NCI-H510A (cell line): ENCODE data around the gene BCAS3.
"Not testable (repeated sequence)": the region's sequence is repeated elsewhere in the genome, so short reads cannot be mapped to it uniquely, and the experiment has no call there.

Experiments used
- DNase-seq: peaks from one replicate; lab custom pipeline; 2025; lab: John Stamatoyannopoulos, UW

BCAS3 gene

DNA sequence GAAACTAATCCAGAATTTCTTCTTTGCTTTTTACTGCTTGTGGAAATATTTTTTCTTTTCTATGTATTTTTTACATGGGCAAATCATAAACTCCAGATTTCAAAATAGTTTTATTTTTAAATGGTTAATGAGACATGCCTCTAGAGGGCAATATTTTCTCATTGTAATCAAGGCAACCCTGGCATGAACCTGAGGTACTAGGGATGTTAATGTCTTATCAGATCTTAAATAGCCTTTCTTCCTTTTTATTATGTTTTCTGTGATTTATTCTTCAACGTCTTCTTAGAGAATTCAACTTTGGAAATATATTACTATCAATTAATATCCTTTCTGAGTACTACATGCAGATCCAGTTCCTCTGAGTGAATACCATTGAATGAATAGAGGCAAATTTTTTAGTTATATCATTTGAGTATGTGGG, 324.7 kb downstream of the BCAS3 start:
- DNase-seq: no peak

DNA sequence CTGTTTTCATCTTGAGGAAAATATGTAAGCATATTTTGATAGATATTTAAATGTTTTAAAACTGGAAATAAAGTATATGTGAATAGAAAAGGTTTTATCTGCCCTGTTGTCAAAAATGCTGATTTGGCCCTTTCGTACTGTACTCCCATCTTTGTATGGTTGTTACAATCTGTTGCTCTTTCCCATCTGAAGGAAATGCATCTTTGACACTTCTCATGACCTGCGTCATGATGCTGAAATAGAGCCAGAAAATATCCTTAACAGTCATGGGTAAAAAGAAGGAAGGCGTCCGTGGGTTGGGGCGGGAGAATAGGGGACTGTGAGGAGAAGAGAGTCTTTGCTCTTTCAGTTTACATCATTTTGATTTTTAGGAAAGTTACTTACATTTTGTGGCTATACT, 327.7 kb downstream of the BCAS3 start:
- no peak for DNase-seq

DNA sequence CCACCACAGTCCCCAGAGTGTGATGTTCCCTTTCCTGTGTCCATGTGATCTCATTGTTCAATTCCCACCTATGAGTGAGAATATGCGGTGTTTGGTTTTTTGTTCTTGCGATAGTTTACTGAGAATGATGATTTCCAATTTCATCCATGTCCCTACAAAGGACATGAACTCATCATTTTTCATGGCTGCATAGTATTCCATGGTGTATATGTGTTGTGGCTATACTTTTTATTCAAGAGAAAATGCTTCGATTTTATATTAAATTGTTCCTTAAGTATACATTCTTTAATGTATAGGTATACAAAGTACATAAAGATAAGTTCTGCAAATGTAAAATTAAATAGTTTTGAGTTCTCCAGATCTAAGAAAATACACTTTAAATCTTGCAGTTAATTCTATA, 328.3 kb downstream of the BCAS3 start:
- not testable (repeated sequence) for DNase-seq

DNA sequence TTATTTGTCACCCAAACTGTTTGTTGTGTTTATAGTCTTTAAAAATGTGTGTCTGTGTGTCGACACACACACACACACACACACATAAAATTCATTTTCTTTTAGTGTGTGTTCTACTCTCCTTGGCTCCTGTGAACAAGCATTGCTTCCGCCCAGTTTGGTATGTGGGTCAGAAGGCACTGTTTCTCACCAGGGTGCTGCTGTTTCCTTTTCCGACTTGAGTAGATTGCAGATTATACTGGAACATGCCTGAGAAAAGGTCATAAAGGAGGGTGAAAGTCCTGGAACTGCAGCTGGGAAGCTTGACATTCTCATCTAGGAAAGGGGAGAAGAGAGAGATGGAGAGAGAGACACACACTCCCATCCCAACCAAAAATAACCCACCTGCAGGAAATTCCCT, 330.3 kb downstream of the BCAS3 start:
- no peak for DNase-seq

DNA sequence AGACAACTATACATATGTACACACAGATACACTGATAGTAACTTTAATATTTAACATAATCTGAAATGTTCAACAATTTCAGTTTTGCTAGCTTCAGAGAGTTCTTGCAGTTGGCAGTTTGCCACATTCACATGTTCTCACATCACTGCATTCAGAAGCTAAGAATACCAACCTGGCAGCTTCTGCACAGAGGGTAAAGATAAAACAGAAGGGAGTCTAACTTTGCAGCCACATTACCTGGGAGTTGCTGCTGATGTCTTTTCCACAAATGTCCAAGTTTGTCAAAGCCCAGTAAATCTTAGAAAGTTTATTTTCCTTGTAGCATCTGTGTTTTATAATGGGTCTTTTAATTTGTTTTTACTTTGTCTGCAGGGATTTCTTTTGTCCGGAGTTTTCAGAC, 332.0 kb downstream of the BCAS3 start:
- no peak for DNase-seq

DNA sequence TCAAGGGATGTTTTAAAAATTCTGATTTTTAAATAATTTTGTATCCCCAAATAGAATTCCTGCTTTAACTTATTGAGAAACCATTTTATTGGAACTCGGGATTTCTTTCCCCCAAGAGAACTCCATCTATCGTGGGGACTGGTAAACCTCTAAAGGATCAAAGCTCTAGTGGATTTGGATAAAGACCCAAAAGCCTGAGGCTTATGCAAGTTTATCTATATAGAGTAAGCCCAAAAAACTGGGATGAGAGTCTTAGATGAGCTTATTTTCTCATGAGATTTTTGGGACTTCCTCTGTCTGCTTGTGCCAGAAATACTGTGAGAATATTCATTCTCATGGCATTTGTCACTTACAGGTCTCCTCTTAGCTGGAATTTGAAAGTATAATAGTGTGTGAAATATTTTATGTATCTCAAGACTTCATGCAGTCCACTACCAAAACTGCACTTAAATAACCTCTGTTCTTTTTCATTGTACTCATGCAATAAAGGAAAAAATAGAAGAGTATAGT, 333.1 kb downstream of the BCAS3 start:
- no peak for DNase-seq

DNA sequence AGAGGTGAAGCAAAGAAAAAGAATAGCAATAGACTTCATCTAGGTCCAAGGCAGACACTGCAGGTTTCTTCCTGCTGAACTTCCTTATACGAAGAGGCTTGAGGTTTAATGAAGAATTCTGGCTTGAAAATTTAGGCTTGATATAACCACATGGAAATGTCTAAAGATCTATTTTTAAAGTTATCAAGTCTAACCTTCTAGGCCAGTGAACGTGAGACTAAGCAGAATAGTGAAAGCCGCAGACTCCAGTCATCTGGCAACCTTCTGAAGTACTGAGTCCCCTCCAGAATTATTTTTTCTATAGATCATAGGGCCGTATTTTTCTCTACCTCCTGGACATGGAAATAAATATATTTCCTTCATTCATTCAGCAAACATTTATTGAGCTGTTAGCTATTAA, 333.6 kb downstream of the BCAS3 start:
- no peak for DNase-seq

DNA sequence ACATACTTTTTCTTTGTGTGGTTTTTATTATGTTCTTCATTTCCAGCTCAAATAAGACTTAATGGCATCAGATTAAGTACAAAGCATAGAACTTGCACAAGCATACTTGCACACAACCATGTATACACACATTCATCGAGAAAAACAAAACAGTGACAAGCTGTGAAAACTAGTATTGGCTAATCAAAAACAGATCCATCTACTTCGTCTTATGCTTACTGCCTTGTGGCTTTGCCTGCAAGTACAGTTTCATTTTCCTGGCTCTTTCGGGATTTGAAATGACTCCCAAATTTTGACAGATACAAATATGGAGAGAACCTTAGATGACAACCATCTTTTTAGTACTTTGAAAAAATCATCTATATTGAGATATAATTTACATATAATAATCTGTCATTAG, 338.3 kb downstream of the BCAS3 start:
- no peak for DNase-seq

DNA sequence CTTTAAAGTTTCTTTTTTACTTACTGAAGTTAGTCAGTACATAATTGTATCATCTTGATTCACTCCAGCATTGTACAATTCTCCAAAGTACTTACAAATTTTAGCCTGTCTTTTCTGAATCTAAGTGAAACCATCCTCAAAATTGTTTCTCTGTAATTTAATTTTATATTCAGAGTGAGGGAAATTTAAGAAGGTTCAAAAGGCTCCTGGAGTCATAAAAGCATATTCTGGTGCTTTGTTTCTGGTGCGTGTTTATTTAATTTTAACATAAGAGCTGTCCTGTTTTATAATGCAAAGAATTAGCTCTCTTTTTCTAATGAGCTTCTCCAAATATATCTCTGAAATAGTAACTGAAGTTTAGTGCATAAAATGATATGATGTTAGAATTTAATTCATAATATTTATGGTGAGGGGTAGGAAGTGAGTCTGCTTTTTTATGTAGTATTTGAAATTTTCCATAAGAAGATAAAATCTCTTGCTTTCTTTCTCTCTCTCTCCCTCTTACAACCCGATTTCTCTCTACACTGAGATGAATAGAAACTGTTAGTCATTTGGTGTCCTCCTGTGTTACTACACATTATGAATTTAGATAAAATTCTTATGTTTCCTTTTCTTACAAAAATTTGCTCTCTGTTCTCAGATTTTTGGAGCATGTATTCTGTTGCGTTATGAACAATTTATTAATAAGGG, 339.8 kb downstream of the BCAS3 start:
- no peak for DNase-seq

DNA sequence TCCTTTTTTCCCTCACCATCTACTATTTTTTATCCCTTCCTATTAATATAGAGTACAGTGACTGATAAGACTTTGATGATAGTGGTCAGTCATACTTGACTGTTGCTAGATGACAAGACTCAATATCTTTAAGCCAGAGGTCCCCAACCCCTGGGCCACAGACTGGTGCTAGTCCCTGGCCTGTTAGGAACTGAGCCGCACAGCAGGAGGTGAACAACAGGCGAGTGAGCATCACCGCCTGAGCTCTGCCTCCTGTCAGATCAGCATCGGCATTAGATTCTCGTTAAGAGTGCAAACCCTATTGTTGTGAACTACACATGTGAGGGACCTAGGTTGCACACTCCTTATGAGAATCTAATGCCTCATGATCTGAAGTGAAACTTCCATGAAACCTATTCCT, 341.3 kb downstream of the BCAS3 start:
- DNase-seq: no peak

DNA sequence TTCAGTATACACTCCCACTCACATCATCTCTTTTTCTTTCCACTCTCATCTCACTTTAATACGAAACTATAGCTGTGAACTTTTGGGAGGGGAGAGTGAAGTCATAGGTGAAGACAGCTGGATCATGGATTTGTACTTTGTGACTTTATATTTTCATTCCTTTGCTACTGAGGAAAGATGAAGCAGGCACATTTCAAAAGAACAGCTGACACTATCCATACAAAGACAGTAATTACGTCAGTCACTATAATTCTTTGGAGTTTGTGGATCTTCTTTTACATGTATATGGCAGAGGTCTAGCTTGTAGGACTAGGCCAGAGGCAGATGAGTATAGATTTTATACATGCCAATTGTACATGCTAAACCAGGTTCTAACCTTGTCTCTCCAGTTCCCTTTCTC, 346.3 kb downstream of the BCAS3 start:
- DNase-seq: no peak

DNA sequence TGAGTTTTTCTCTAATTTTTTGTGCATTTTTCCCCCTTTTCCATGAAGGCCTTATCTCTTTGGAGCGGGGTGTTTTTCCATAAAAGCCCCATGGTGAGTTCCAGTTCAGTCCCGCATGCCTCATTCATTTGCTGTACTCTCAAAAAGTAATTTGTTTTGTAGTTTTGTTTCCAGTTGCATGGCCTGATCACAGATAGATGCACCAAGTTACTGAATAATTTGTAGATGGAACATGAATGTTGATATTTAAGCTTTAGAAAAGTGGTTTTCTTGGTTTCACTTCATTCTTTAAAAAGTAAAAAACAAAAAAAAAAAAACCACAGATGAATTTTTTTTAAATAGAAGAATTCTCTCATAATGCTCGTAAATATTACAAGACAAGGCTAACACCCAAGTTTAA, 349.2 kb downstream of the BCAS3 start:
- no peak for DNase-seq

DNA sequence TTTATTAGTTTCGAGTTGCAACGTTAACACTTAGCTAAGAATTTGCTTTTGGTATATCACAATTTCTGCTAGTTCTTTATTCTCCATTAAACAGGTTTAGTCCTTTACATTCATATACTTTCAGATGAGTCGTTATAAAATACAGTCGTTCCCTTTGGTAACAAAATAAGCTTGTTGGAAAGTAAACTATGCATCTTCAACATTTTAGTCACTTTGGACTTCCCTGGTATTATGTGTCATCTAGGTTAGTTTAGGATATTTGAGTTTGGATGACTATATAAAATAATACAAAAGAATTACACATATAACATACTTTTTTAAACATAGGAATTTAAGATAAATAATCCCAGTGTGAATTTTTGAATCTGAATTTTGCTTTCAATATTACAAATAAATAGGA, 351.5 kb downstream of the BCAS3 start:
- DNase-seq: no peak

DNA sequence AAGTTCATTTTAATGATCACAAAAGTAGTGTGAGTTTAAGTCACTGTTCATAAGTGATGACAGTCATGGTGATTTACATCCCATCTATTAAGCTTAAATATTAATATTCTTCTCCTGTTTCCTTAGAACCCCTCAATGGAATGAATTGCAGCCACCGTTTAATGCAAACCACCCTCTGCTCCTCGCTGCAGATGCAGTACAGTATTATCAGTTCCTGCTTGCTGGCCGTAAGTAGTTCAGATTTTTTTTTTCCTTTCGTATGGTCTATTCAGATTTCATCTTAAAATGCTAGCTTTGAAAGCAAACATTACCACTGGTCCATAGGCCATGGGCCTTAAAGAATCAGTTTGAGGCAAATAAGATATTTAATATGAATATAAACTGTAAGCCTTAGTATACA, 363.0 kb downstream of the BCAS3 start:
- DNase-seq: no peak

DNA sequence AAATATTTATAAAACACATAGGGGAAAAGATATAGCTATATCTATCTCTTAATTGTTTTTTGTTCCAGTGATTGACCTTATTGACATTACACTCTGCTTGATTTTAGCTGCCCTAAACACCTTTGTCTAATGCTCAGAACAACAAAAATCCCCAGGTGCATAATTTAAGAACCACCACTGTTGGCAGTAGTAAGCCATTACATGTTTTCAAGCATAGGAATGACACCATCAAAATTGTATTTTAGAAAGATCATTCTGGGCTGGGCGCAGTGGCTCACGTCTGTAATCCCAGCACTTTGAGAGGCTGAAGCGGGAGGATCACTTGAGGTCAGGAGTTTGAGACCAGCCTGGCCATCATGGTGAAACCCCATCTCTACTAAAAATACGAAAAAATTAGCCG, 364.7 kb downstream of the BCAS3 start:
- not testable (repeated sequence) for DNase-seq

DNA sequence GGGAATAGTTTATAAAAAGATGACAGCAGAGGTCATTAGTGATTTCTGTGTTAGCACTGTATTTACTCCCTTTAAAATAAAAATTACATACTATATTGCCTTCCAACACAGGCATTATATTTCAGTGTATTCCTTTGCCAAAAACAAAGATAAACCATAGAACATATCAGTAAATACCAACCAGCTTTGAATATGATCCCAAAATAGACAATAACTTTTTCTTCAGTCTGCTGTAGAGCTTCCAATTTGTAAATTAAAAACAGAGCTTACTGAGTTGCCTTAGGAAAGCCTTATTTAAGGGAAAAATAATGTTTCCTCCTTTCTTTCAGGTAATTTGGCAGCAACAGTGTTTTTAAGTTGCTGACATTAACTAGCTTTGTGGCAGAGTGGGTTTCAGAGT, 369.9 kb downstream of the BCAS3 start:
- no peak for DNase-seq

DNA sequence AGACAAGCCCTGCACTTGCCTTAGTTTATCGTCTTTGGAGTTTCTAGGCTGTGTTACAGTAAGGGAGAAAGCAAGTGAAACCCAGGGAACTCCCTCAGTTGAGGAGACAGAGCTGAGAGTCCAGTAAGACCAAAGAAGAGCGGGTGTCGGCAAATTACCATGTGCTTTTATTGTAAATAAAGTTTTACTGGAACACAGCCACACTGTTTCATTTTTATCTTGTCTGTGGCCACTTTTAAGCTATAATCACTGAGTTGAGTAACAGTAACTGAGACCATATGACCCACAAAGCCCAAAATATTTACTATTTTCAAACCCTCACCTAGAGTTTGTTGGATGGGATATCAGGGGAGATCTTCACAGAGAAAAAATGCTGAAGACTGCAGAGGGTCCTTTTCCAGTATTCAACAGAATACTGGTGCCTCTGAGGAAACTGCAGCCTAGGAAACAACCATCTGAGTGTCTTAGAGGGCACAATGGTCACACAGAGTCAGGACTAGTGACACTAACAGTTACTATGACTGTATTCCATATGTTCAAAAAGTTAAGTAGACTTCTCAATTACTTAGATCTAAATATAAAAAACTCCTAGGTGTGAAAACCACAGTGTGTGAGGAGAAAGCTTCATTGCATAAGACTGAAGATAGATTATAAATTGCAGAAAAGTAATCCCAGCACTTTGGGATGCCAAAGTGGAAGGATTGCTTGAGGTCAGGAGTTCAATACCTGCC, 370.9 kb downstream of the BCAS3 start:
- DNase-seq: no peak

DNA sequence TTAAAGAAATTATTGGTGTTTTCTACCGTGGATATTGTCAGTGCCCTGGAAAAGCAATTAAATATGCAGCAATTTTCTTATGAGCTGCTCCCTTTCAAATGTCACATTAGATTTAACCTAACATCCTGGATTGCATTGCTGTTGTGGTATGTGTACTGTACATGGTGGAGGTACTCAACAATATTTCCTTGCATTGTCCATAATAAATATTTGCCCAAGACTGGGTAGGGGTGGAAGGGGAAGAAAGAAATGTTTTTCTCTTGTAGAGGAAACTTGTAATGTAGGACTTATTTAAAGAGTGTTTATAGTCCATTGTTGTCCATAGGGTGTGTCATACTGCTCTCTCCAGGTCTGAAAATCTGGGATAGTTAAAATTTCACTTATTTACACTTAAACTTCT, 375.8 kb downstream of the BCAS3 start:
- DNase-seq: no peak

DNA sequence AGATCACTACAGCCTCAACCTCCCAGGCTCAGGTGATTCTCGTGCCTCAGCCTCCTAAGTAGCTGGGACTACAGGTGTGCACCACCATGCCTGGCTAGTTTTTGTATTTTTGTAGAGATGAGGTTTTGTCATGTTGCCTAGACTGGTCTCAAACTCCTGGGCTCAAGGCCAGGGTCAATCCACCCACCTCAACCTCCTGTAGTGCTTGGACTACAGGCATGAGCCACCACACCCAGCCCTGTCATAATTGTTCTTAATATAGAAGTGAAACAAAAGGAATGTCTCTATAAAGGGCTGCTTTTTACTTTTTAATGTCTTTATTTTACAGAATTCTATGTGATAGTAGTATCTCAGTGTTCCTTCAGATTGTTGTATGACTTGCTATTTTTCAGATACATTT, 376.8 kb downstream of the BCAS3 start:
- DNase-seq: no peak

DNA sequence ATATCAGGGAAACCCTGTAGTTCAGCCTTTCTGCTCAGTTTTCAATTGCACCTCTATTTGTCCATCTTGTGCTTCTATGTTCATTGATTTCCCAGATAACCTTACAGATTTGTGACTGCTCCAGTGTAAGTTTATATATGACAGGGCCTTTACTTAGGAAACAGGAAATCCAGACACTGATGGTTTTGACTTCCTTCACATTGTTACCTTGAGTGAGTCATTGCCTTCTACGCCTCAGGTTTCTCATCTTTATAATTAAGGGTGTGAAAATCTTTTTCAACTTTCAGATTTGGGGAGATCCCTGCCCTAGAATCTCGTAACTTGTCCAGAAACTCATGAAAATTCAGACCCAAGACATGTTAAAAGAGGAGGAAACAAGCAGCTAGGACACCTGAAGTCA, 379.6 kb downstream of the BCAS3 start:
- no peak for DNase-seq

DNA sequence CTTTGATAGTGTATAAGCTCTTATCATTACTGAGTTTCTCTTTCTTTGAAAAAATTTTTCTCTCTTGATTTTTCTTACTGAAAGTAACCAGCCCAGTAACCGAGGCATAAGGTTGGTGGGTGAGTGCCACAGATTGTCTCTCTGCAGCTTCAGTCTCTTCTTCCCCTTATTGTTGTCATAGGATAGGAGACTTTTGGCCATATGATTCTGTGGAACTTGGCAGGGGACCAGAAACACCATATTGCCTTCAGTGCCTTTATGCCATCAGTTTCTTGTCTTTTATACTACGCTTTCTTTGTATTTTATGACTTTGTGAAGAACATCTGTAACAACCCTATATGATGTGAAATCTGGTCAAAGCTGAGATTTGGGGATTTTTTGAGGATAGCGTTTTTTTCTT, 380.4 kb downstream of the BCAS3 start:
- DNase-seq: no peak

DNA sequence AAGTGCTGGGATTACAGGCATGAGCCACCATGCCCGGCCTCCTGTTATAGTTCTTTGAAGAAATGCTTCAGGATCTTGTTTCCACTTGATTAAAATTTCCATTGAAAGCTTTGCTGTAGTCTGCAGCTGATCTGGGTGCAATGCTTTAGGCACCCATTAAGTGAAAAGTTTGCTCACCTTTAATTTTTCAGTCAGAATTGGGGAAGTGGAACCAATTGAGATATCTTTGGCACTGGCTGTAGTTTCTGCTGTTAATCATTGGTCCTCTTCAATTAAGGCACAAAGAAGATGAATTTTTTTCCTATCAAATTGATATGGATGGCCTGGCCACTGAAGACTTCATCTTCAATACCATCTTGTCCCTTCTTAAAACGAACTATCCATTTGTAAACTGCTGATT, 385.9 kb downstream of the BCAS3 start:
- DNase-seq: no peak

DNA sequence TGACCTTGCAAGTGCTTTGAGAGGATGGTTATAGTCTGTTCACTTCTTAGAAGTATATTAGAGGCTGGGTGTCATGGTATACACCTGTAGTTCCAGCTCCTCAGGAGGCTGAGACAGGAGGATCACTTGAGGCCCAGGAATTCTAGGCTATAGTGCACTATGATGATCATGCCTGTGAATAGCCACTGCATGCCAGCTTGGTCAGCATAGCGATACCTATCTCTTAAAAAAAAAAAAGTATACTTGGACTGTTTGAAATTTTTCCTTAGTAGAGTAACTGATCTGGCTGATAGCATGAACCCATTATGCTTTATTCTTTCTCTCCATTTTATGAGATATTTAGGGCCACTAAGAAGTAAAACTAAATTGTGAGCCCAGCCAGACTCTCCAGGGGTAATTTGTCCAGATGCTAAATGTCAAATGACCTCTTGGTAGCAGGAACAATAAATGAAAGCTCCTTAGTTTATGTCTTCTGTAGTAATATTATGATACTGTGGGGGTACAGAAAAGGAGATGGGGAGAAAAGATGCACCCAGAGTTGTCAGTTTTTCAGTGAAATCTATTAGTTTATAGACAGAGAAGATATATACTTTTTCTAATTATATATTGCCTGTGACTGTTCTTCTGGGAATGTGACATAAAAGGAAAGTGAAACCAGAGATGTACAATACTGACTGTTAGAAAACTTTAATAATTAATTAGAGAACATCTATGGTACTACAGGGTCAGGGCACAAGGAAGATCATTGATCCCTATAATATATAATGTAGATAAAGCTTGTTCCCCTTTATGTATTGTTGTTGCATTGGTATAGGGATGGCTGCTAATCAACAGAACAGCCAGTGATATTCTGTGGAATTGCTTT, 386.7 kb downstream of the BCAS3 start:
- no peak for DNase-seq
